H1 (cell line): ENCODE data around the gene RAPGEF5. TPM values are rescaled to one million over a fixed set of nuclear protein-coding genes. Genes with fewer than 3 reads are reported as not detected.
"Not testable (repeated sequence)": the region's sequence is repeated elsewhere in the genome, so short reads cannot be mapped to it uniquely, and the experiment has no call there.

Experiments
- CTCF ChIA-PET: fragments of 300-600 bp; sonication (Branson Sonifier 250); formaldehyde crosslinking; loops from one replicate; lab custom pipeline; 2021; ENCODE audit not compliant: partially characterized antibody; lab: Charles Lee
- POLR2A ChIA-PET: fragments of 300-600 bp; sonication (Branson Sonifier 250); formaldehyde crosslinking; loops from one replicate; lab custom pipeline; 2021; ENCODE audit warnings: inconsistent platforms; ENCODE audit not compliant: partially characterized antibody; lab: Charles Lee
- DNase-seq, 2 experiments: peaks; one replicate each; pipeline versions ENCODE4 v3.0.0 to v3.0.0-alpha.2; 2010 to 2022; ENCODE audit warnings: low spot score in 2 of 2, low read depth in 1 of 2, mixed read lengths in 1 of 2
- FAIRE-seq: peaks from 2 replicates; lab custom pipeline; 2011; peaks lifted over from hg19 to GRCh38; lab: Jason Lieb, UNC
- H2AFZ ChIP-seq: 2 replicates; pipeline ENCODE4 v1.8.1; 2012; ENCODE audit warnings: low read length, inconsistent platforms
- H2AK5ac ChIP-seq: 2 replicates; pipeline ENCODE4 v1.6.1; 2013; ENCODE audit warnings: low read depth, low read length
- H2BK120ac ChIP-seq: replicated peaks from 2 replicates; pipeline ENCODE3; 2013; ENCODE audit warnings: low read depth, low read length, inconsistent platforms
- H2BK12ac ChIP-seq: 2 replicates; pipeline ENCODE4 v1.6.1; 2013; ENCODE audit warnings: low read depth, low read length
- H2BK15ac ChIP-seq: 2 replicates; pipeline ENCODE4 v1.6.1; 2013; ENCODE audit warnings: low read length
- H2BK20ac ChIP-seq: 2 replicates; pipeline ENCODE4 v1.6.1; 2013; ENCODE audit warnings: low read length
- H2BK5ac ChIP-seq: 2 replicates; pipeline ENCODE4 v1.6.1; 2013; ENCODE audit warnings: low read depth, low read length
- H3K14ac ChIP-seq: 2 replicates; pipeline ENCODE4 v1.6.1; 2013; ENCODE audit warnings: inconsistent platforms; ENCODE audit not compliant: insufficient read length
- H3K18ac ChIP-seq: 2 replicates; pipeline ENCODE4 v1.6.1; 2013; ENCODE audit warnings: low read length; ENCODE audit errors: extremely low read depth
- H3K23ac ChIP-seq: 2 replicates; pipeline ENCODE4 v1.6.1; 2013; ENCODE audit warnings: inconsistent platforms; ENCODE audit not compliant: insufficient read length
- H3K23me2 ChIP-seq: 2 replicates; pipeline ENCODE4 v1.6.1; 2013; ENCODE audit warnings: low read depth, low read length
- H3K27ac ChIP-seq: 2 replicates; pipeline ENCODE4 v1.6.1; 2011; ENCODE audit warnings: low read depth, low read length, inconsistent platforms
- H3K27me3 ChIP-seq, 4 experiments: replicated peaks in 1 of 4; 1 replicate in 1 of 4; 2 replicates in 3 of 4; pipeline versions ENCODE4 v1.6.1 to v1.8.1; 2011 to 2013; ENCODE audit warnings: low read length in 3 of 4, mild to moderate bottlenecking in 3 of 4, inconsistent platforms in 2 of 4, mixed read lengths in 2 of 4, moderate library complexity in 1 of 4; ENCODE audit not compliant: control insufficient read depth in 3 of 4, insufficient read depth in 3 of 4; ENCODE audit errors: extremely low read depth in 1 of 4
- H3K36me3 ChIP-seq, 4 experiments: 2 replicates each; pipeline versions ENCODE4 v1.6.1 to v1.8.1; 2011 to 2013; ENCODE audit warnings: mild to moderate bottlenecking in 4 of 4, low read length in 3 of 4, moderate library complexity in 2 of 4, control low read depth in 1 of 4, inconsistent platforms in 1 of 4; ENCODE audit not compliant: insufficient read depth in 4 of 4, control insufficient read depth in 2 of 4
- H3K4ac ChIP-seq: replicated peaks from 2 replicates; pipeline ENCODE3; 2013; ENCODE audit warnings: low read length, low read depth, mixed read lengths, inconsistent platforms; ENCODE audit not compliant: insufficient read length
- H3K4me1 ChIP-seq, 4 experiments: replicated peaks in 1 of 4; 1 replicate in 1 of 4; 2 replicates in 3 of 4; pipeline versions ENCODE4 v1.6.1 to v1.8.1; 2011 to 2013; ENCODE audit warnings: low read length in 3 of 4, inconsistent platforms in 2 of 4, mixed read lengths in 1 of 4; ENCODE audit not compliant: insufficient read depth in 4 of 4, control insufficient read depth in 3 of 4
- H3K4me2 ChIP-seq, 2 experiments: 2 replicates each; pipeline versions ENCODE4 v1.6.1 to v1.8.1; 2011 to 2013; ENCODE audit warnings: low read depth in 2 of 2, low read length in 2 of 2, control low read depth in 1 of 2, inconsistent platforms in 1 of 2, mild to moderate bottlenecking in 1 of 2; ENCODE audit not compliant: insufficient read depth in 1 of 2
- H3K4me3 ChIP-seq, 4 experiments: fragments of 200-600, 300-600 bp in 1 of 4; sonication (generic), shearing (Covaris generic), sonication (Bioruptor Twin) in 1 of 4; 2 replicates each; pipeline versions ENCODE4 v1.5.1 to v1.8.1; 2011 to 2016; ENCODE audit warnings: low read length in 4 of 4, low read depth in 3 of 4, control low read depth in 2 of 4, inconsistent platforms in 2 of 4, mild to moderate bottlenecking in 2 of 4, mixed read lengths in 1 of 4, moderate library complexity in 1 of 4; ENCODE audit not compliant: insufficient read depth in 2 of 4; ENCODE audit errors: extremely low read depth in 1 of 4
- H3K56ac ChIP-seq: replicated peaks from 2 replicates; pipeline ENCODE3; 2013; ENCODE audit warnings: low read depth, mild to moderate bottlenecking, mixed read lengths, low read length, inconsistent platforms; ENCODE audit not compliant: insufficient read length
- H3K79me1 ChIP-seq: 2 replicates; pipeline ENCODE4 v1.6.1; 2013; ENCODE audit warnings: low read depth, low read length, control low read depth
- H3K79me2 ChIP-seq, 2 experiments: 2 replicates each; pipeline versions ENCODE4 v1.6.1 to v1.8.1; 2012 to 2013; ENCODE audit warnings: low read length in 2 of 2, mild to moderate bottlenecking in 2 of 2, inconsistent platforms in 1 of 2; ENCODE audit not compliant: insufficient read depth in 2 of 2, control insufficient read depth in 1 of 2
- H3K9ac ChIP-seq, 4 experiments: replicated peaks in 1 of 4; 1 replicate in 1 of 4; 2 replicates in 3 of 4; pipeline versions ENCODE4 v1.6.1 to v1.8.1; 2011 to 2013; ENCODE audit warnings: low read depth in 3 of 4, low read length in 3 of 4, control low read depth in 2 of 4, mild to moderate bottlenecking in 2 of 4, moderate library complexity in 2 of 4, inconsistent platforms in 1 of 4; ENCODE audit errors: extremely low read depth in 1 of 4
- H3K9me3 ChIP-seq, 2 experiments: 2 replicates each; pipeline versions ENCODE4 v1.6.1 to v1.8.1; 2012 to 2013; ENCODE audit warnings: mild to moderate bottlenecking in 2 of 2, moderate library complexity in 2 of 2, control low read depth in 1 of 2, inconsistent platforms in 1 of 2, low read depth in 1 of 2, low read length in 1 of 2, mixed read lengths in 1 of 2; ENCODE audit not compliant: insufficient read depth in 2 of 2
- H4K20me1 ChIP-seq, 2 experiments: replicated peaks in 1 of 2; 2 replicates each; pipeline versions ENCODE3 to v1.8.1; 2011 to 2013; ENCODE audit warnings: inconsistent platforms in 2 of 2, low read length in 2 of 2, mild to moderate bottlenecking in 1 of 2; ENCODE audit not compliant: insufficient read depth in 2 of 2, control insufficient read depth in 1 of 2
- H4K5ac ChIP-seq: 2 replicates; pipeline ENCODE4 v1.6.1; 2013; ENCODE audit warnings: low read length, low read depth, mixed read lengths, inconsistent platforms; ENCODE audit not compliant: insufficient read length
- H4K8ac ChIP-seq: 2 replicates; pipeline ENCODE4 v1.8.0; 2013; ENCODE audit warnings: mild to moderate bottlenecking, moderate library complexity, low read length, inconsistent platforms; ENCODE audit not compliant: insufficient read depth; ENCODE audit errors: extremely low read depth
- H4K91ac ChIP-seq: replicated peaks from 2 replicates; pipeline ENCODE3; 2013; ENCODE audit warnings: low read length, mixed read lengths, inconsistent platforms; ENCODE audit not compliant: insufficient read length
- WGBS, 2 experiments: shearing (Covaris generic) in 1 of 2; methylation state at CpG; one replicate each; pipeline versions ENCODE4 v1.1.6 to v1.1.7; 2013 to 2015; ENCODE audit warnings: low lambda C conversion rate in 2 of 2, mixed read lengths in 2 of 2, inconsistent platforms in 1 of 2, low coverage in 1 of 2, missing lambda C conversion rate in 1 of 2; ENCODE audit not compliant: insufficient replicate concordance in 2 of 2, insufficient coverage in 1 of 2, insufficient read length in 1 of 2; ENCODE audit errors: extremely low coverage in 1 of 2, missing lambda C conversion rate in 1 of 2; 5-methylcytosine and 5-hydroxymethylcytosine counted together
- polyA plus RNA-seq, 7 experiments: library from polyadenylated mRNA; depleted of rRNA in 3 of 7; stranded (reverse) in 5 of 7; unstranded in 2 of 7; fragments of >200 nt in 5 of 7; fragments of 200-250 nt in 2 of 7; gene quantifications; 1 replicate in 5 of 7; 2 replicates in 1 of 7; 4 replicates in 1 of 7; pipeline versions ENCODE4 v1.2.1 to v1.2.3, GENCODE V29; 2011 to 2013; ENCODE audit warnings: missing spikeins in 2 of 7, mixed read lengths in 2 of 7
- total RNA-seq: library from RNA; stranded (reverse); fragmentation: NEBNext Ultra II Directional; extraction: Animal tissue kit (Norgen Biotek cat#: 25700); gene quantifications from 2 replicates; pipeline ENCODE4 v1.2.1, GENCODE V29; 2021

RAPGEF5 gene
- total and polyA plus RNA-seq, 2 of the 8 experiments (the other 6 are each of a cell fraction or from before 2014, with no cell fraction given) = 4.4 to 22.9 TPM

DNA sequence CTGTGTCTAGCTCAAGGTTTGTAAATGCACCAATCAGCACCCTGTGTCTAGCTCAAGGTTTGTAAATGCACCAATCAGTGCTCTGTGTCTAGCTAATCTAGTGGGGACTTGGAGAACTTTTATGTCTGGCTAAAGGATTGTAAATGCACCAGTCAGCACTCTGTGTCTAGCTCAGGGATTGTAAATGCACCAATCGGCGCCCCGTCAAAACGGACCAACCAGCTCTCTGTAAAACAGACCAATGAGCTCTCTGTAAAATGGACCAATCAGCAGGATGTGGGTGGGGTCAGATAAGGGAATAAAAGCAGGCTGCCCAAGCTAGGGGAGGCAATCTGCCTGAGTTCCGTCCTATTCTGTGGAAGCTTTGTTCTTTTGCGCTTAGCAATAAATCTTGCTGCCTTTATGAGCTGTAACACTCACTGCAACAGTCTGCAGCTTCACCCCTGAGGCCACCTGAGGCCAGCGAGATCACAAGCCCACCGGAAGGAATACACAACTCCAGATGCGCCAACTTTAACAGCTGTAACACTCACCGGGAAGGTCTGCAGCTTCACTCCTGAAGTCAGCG lies 265.9 kb downstream of the RAPGEF5 start:
- not testable (repeated sequence) for H2BK120ac ChIP-seq, H4K8ac ChIP-seq, H3K9me3 ChIP-seq, H3K56ac ChIP-seq, H2BK15ac ChIP-seq, H3K36me3 ChIP-seq, H4K91ac ChIP-seq, H2BK5ac ChIP-seq, H3K4me3 ChIP-seq, H4K5ac ChIP-seq, H3K14ac ChIP-seq, H3K27ac ChIP-seq, H2AFZ ChIP-seq, H3K4me1 ChIP-seq, H3K4ac ChIP-seq, H3K23me2 ChIP-seq, H3K79me2 ChIP-seq, H2AK5ac ChIP-seq, DNase-seq, FAIRE-seq, H3K23ac ChIP-seq, H3K27me3 ChIP-seq, H3K9ac ChIP-seq, H2BK20ac ChIP-seq, H4K20me1 ChIP-seq, H2BK12ac ChIP-seq, H3K4me2 ChIP-seq, H3K18ac ChIP-seq, H3K79me1 ChIP-seq
- CTCF ChIA-PET = interaction anchor here (0.6 to 14.7 kb wide), 6 partner anchors 8 to 212 kb away, joined by 3 to 140 read pairs (median 4); no protein-coding TSS in a partner anchor
- POLR2A ChIA-PET = interaction anchor here (0.6 to 1.3 kb wide), 2 partner anchors 94 to 146 kb away, joined by 3 to 5 read pairs; no protein-coding TSS in a partner anchor
- WGBS, 2 experiments = 94% methylated on average over 11 of the region's 11 CpGs; no CpG with 5 or more reads in 1 of the 2 experiments
